NCI-H226 (cell line): Measurements from ENCODE around the gene PSENEN.
"Not testable (repeated sequence)": the region's sequence is repeated elsewhere in the genome, so short reads cannot be mapped to it uniquely, and the experiment has no call there.

Source experiments
- DNase-seq: peaks from one replicate; pipeline ENCODE4 v3.0.0-alpha.2; 2015

The PSENEN gene

DNA sequence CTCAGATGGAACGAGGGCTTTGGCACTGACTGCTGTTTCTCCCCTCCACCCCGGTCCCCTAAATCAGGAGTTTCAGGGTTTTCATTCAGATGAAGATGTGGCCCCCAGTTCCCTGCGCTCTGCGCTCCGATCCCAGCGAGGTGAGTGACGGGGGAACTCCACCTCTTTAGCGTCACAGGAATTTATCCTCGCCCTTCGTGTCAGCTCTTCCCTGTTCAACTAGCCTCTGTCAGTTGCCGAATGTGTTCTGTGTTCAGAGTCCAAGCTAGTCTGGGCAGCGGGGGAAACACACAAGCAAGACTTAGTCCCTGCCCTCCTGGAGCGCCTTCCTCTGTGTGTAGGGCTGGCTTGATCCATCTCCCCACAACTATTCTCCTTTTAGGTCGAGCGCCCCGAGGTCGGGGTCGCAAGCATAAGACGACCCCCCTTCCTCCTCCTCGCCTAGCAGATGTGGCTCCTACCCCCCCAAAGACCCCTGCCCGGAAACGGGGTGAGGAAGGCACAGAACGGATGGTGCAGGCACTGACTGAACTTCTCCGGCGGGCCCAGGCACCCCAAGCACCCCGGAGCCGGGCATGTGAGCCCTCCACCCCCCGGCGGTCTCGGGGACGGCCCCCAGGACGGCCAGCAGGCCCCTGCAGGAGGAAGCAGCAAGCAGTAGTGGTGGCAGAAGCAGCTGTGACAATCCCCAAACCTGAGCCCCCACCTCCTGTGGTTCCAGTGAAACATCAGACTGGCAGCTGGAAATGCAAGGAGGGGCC, 25.9 kb upstream of the PSENEN start:
- DNase-seq: no peak

GRCh38 chr19:35720163-35720524, 25.3 kb upstream of the PSENEN start:
- no peak for DNase-seq

DNA sequence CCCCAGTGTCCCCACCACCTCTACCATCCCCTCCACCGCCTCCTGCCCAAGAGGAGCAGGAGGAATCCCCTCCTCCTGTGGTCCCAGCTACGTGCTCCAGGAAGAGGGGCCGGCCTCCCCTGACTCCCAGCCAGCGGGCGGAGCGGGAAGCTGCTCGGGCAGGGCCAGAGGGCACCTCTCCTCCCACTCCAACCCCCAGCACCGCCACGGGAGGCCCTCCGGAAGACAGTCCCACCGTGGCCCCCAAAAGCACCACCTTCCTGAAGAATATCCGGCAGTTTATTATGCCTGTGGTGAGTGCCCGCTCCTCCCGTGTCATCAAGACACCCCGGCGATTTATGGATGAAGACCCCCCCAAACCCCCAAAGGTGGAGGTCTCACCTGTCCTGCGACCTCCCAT, 24.8 kb upstream of the PSENEN start:
- no peak for DNase-seq

GRCh38 chr19:35721374-35721773, 24.1 kb upstream of the PSENEN start:
- DNase-seq: no peak

DNA sequence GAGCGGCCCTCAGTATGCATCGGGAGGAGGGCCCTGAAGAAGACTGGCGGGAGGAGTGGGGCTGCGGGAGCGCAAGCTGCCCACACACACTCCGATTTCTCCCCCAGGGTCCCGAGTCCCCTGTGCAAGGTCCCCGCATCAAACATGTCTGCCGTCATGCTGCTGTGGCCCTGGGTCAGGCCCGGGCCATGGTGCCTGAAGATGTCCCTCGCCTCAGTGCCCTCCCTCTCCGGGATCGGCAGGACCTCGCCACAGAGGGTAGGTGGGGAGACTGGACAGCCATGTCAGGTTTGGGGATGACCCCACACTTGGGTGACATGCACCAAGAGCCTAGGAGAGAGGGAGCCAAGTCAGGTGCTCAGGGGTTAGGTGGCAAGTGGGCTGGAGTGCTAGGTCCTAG, 23.0 kb upstream of the PSENEN start:
- DNase-seq: no peak

GRCh38 chr19:35722897-35723296, 22.6 kb upstream of the PSENEN start:
- no peak for DNase-seq

- no peak for DNase-seq
These were observed 21.8 kb upstream of the PSENEN start for GRCh38 chr19:35723671-35724070.

- DNase-seq: not testable (repeated sequence)
These were observed 21.3 kb upstream of the PSENEN start for GRCh38 chr19:35724132-35724531.

DNA sequence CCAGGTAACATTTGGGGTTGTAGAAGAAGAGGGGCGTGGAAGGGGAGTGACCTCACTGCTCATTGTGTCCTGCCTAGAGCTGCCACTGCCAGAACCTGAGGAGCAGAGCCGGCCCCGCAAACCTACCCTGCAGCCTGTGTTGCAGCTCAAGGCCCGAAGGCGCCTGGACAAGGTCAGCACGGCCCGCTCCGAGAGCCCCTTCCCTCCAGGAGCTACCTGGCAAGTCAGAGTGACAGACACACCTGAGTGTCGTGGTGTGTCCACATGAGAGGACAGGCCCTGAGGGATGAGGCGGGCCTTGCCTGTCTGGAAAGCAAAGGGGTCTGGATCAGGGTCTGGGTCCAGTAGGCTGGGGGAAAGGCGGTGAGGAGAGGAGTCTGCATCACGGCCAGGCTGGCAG, 20.9 kb upstream of the PSENEN start:
- no peak for DNase-seq

DNA sequence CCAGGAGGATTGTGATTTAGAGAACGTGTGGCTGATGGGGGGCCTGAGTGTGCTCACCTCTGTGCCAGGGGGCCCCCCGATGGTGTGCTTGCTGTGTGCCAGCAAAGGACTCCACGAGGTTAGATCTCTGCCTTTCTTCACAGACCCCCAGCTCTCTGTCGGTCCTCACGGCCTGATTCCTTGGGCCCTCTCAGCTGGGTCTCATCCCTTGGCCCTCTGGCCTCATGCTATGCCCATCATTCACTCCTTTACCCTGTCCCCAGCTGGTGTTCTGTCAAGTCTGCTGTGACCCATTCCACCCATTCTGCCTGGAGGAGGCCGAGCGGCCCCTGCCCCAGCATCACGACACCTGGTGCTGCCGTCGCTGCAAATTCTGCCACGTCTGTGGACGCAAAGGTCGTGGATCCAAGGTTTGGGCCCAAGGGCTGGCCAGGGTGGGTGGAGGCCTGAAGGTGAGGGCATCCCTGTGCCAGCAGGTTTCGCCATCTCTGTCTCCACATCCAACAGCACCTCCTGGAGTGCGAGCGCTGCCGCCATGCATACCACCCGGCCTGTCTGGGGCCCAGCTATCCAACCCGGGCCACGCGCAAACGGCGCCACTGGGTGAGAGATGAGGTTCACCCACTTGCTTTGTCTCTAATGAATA, 20.1 kb upstream of the PSENEN start:
- no peak for DNase-seq

DNA sequence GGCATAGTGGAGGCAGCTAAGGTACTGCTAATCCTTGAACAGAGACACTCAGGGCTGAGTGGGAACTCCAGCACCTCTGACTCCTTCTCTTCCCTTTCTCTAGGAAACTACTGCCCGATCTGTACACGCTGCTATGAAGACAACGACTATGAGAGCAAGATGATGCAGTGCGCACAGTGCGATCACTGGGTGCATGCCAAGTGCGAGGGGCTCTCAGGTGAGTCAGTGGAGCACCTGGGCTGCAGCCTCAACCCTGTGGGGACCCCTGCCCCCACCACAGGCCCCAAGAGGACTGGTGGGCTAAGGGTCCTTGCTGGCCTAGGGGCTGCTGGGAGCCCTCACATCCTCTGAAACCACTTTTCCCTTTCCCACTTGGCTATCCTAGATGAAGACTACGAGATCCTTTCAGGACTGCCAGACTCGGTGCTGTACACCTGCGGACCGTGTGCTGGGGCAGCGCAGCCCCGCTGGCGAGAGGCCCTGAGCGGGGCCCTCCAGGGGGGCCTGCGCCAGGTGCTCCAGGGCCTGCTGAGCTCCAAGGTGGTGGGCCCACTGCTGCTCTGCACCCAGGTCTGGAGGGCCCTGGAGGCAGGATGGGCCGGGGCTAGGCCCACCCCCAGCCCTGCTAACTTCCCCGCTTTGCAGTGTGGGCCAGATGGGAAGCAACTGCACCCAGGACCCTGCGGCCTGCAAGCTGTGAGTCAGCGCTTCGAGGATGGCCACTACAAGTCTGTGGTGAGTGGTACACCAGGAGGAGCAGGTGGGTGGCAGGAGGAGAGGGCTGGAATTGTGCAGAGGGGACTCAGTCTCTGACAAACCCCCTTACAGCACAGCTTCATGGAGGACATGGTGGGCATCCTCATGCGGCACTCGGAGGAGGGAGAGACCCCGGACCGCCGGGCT, 18.1 kb upstream of the PSENEN start:
- no peak for DNase-seq

- DNase-seq: no peak
These were observed 17.3 kb upstream of the PSENEN start for GRCh38 chr19:35727956-35728706.

GRCh38 chr19:35729021-35729420, 16.4 kb upstream of the PSENEN start:
- DNase-seq: no peak

DNA sequence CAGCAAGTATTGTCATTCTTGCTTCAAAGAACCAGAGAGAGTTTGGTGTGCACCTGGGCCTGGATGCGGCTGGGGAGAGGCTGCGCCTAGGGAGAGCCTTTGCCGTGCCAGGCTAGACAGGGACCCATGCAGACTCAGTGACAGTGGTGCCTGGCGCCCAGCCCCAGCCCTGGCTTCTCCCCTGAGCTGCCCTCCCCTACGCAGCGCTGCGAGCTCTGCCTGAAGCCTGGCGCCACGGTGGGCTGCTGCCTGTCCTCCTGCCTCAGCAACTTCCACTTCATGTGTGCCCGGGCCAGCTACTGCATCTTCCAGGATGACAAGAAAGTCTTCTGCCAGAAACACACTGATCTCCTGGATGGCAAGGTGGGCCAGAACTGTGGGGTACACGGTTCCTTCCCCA, 15.7 kb upstream of the PSENEN start:
- no peak for DNase-seq

GRCh38 chr19:35730326-35730725, 15.1 kb upstream of the PSENEN start:
- no peak for DNase-seq

DNA sequence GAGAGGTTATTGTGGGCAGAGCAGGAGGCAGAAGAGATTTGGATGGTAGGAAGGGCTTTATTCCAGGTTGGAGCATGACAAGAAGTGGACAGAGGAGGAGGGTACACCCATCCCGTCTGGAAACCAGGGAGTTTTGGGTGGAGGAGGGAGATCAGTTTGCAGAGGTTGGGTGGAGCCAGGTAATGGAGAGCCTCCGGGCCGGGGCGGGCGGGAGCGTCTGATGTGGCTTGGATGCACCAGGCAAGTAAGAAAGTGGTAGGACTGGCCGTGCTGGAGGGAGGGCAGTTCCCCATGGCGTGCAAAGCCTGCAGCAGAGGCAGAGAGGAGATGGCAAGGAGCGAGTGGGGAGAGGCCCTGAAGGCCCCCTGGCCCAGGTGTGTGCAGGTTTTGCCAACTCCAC, 14.1 kb upstream of the PSENEN start:
- no peak for DNase-seq

- no peak for DNase-seq
These were observed 13.6 kb upstream of the PSENEN start for GRCh38 chr19:35731779-35732405.

GRCh38 chr19:35732540-35733179, 12.8 kb upstream of the PSENEN start:
- no peak for DNase-seq

DNA sequence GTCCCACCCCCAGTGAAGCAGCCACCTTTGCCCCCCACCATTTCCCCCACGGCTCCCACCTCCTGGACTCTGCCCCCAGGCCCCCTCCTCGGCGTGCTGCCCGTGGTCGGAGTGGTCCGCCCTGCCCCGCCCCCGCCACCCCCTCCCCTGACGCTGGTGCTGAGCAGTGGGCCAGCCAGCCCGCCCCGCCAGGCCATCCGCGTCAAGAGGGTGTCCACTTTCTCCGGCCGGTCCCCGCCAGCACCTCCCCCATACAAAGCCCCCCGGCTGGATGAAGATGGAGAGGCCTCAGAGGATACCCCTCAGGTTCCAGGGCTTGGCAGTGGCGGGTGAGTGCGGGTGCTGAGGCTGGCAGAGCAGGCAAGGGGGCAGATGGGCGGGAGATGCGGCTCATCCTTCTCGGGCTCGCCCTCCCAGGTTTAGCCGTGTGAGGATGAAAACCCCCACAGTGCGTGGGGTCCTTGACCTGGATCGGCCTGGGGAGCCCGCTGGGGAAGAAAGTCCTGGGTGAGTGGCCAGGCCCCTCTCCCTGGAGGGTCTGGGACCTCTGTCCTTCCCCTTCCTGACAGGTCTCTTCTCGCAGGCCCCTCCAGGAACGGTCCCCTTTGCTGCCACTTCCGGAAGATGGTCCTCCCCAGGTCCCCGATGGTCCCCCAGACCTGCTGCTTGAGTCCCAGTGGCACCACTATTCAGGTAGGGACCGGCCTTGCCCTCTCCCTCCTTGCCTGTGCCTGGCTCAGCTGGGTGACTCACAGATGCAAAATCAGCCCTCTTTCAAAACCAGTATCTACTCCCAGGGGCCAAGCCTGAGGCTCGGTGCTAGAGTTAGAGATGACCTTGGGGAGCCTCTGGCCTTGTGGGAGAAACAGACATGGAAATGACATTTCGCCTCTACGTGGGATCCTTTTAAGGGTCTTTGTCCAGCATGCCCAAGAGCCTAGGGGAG, 12.0 kb upstream of the PSENEN start:
- no peak for DNase-seq

GRCh38 chr19:35734273-35734672, 11.2 kb upstream of the PSENEN start:
- no peak for DNase-seq

DNA sequence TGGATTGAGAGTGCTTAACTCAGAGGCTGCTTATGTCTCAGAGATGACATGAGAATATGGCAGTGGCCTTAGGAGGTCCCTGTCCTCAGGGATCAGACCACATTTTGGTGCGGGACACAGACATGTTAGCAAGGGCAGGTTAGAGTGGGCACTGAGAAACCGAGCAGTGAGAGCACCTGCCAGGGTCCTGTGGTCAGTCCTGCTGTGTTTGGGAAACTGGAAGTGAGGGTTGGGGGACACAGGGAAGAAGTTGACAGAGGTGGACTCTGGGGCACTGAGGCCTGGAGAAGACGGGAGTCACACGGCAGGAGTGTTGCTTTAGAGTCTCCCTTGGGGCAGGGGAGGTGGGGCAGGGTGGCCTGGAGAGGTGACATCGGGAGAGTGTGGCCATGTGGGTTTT, 10.6 kb upstream of the PSENEN start:
- DNase-seq: no peak
